Breast epithelium (tissue), 4 donors: ENCODE data around the gene SORBS1. TPM values are rescaled to one million over a fixed set of nuclear protein-coding genes. Genes with fewer than 3 reads are reported as not detected.

ENCODE experiments used
- DNase-seq, 2 donors: peaks; one replicate each; pipeline ENCODE4 v3.0.0-alpha.2; 2019; ENCODE audit warnings: low spot score in 2 of 2
- H3K27ac ChIP-seq, 2 donors: fragments of 200-600 bp; sonication (generic) in 1 of 2; one replicate each; pipeline ENCODE4 v1.5.1; 2016 to 2019; ENCODE audit warnings: mild to moderate bottlenecking in 1 of 2
- H3K27me3 ChIP-seq, 2 donors: fragments of 200-600 bp; sonication (generic) in 1 of 2; one replicate each; pipeline versions ENCODE4 v1.5.1 to v1.6.0; 2017 to 2019; ENCODE audit warnings: control low read depth in 1 of 2, mild to moderate bottlenecking in 1 of 2
- H3K36me3 ChIP-seq: fragments of 200-600 bp; one replicate; pipeline ENCODE4 v1.5.1; 2019
- H3K4me1 ChIP-seq, 2 donors: fragments of 200-600 bp; sonication (generic); one replicate each; pipeline ENCODE4 v1.5.1; 2016 to 2019; ENCODE audit warnings: control low read depth in 1 of 2
- H3K4me3 ChIP-seq, 3 donors: fragments of 200-600 bp; sonication (generic); 1 replicate in 2 of 3; 2 replicates in 1 of 3; pipeline ENCODE4 v1.5.1; 2016 to 2019; ENCODE audit warnings: mild to moderate bottlenecking in 3 of 3, moderate library complexity in 2 of 3
- H3K9me3 ChIP-seq, 2 donors: fragments of 200-600 bp; sonication (generic) in 1 of 2; one replicate each; pipeline ENCODE4 v1.5.1; 2016 to 2019; ENCODE audit warnings: control low read depth in 1 of 2
- POLR2A ChIP-seq: fragments of 450-650 bp; IDR thresholded peaks from one replicate; pipeline ENCODE4 v1.6.1; 2016; ENCODE audit warnings: antibody characterized with exemption, mild to moderate bottlenecking, moderate library complexity
- POLR2AphosphoS5 ChIP-seq, 3 donors: sonication (generic); formaldehyde crosslinking; IDR thresholded peaks; one replicate each; pipeline ENCODE4 v1.6.1; 2017; ENCODE audit warnings: antibody characterized with exemption in 3 of 3
- intact Hi-C: fragments of 100-400 bp; cut with DNase I; formaldehyde crosslinking; loops from one replicate; pipeline ENCODE4 v1.15.1; 2023; ENCODE audit warnings: low total_unique reads
- total RNA-seq, 3 donors: library from RNA; depleted of rRNA; stranded (reverse); fragments of >200 nt; gene quantifications; one replicate each; pipeline ENCODE4 v1.1.0, GENCODE V29; 2016
- TF ChIP-seq, protein P1 (sequence below), 3 donors: fragments of 450-650 bp; IDR thresholded peaks; one replicate each; pipeline ENCODE4 v1.5.1; 2016 to 2017; ENCODE audit warnings: antibody characterized with exemption in 3 of 3, mild to moderate bottlenecking in 3 of 3, moderate library complexity in 3 of 3

The SORBS1 gene
- total RNA-seq, 3 donors from 2014 or later, result 156 to 455 (median 200) TPM

DNA sequence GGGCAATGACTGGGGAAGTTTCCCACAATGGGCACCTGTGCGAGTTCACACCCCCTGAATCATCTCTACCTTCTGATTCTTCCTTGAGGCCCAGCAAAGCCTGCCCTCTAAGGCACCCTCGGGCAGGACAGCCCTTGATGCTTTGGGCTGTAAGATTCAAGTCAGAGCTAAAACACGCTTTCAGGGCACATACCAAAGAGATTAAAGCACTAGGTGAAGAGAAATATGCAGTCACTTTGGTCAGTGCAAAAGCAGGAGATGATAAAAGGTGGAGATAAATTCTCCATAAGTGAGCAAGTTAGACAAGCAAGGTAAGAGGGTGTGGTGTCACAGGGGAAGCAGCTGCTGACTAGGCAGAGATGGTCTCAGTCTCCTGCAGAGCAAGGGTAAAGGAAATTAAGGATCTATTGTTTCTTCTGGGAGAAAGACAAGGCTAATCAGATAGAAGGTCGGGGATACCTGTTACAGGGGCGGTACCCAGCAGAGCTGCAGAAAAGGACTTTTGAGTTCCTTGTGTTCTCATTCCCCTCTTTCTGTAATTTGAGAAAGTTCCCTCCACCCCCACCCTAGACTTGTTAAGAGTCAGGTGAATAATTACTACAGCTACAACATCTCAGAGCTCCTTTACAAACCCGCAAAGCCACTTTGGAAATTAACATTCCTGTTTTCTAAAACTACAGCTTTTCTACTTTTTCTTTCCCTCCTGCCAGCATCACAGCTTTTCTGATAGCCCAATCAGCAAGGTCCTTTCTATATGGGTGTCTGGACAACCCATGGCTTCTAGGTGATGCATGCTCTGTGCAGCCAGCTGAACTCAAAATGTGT lies 296.7 kb downstream of the SORBS1 start:
- Histone ChIP-seq H3K27me3 (no peaks in the 10 kb centered on the region), H3K27ac (peak overlapping the region in 1 of 2 donors; percentile 38), H3K4me1 (peaks cover 8 to 9% of the 10 kb centered on the region in 2 donors), H3K36me3 (no peaks in the 10 kb centered on the region), H3K9me3 (no peaks in the 10 kb centered on the region), H3K4me3 (no peak overlapping the region)
- DNase-seq, result no peak
- intact Hi-C loops, result no loop called here
- TF ChIP-seq POLR2AphosphoS5 (IDR thresholded peaks at IDR 0.05), result no peak
- TF ChIP-seq, protein P1, sequence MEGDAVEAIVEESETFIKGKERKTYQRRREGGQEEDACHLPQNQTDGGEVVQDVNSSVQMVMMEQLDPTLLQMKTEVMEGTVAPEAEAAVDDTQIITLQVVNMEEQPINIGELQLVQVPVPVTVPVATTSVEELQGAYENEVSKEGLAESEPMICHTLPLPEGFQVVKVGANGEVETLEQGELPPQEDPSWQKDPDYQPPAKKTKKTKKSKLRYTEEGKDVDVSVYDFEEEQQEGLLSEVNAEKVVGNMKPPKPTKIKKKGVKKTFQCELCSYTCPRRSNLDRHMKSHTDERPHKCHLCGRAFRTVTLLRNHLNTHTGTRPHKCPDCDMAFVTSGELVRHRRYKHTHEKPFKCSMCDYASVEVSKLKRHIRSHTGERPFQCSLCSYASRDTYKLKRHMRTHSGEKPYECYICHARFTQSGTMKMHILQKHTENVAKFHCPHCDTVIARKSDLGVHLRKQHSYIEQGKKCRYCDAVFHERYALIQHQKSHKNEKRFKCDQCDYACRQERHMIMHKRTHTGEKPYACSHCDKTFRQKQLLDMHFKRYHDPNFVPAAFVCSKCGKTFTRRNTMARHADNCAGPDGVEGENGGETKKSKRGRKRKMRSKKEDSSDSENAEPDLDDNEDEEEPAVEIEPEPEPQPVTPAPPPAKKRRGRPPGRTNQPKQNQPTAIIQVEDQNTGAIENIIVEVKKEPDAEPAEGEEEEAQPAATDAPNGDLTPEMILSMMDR (IDR thresholded peaks at IDR 0.05), result no peak
- TF ChIP-seq POLR2A, result no peak

DNA sequence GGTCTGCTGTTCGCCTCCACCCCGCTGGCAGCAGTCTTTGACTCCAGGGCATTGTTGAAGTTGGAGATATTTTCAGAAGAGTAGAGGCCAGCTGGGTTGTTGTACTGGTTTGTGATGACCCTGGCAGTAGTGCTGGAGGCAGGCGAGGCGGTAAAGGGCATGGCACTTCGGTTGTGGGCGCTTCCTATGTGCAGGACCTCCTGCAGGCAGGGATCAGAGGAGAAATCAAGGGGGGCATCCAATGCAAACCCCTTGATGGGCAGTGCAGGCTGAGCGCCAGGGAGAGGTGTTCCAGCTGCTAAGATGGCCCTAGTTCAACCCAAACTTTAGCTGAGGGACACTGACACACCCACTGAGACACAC lies 297.3 kb downstream of the SORBS1 start:
- intact Hi-C loops, result no loop called here
- no peak overlapping the region for H3K4me3 ChIP-seq
- H3K9me3 ChIP-seq, result no peaks in the 10 kb centered on the region
- no peak overlapping the region for H3K27ac ChIP-seq
- H3K4me1 ChIP-seq, result peaks cover 7 to 8% of the 10 kb centered on the region in 2 donors
- TF ChIP-seq POLR2A, result no peak
- TF ChIP-seq, protein P1 (IDR thresholded peaks at IDR 0.05), result no peak
- H3K27me3 ChIP-seq, result no peaks in the 10 kb centered on the region
- DNase-seq, result no peak
- no peaks in the 10 kb centered on the region for H3K36me3 ChIP-seq

DNA sequence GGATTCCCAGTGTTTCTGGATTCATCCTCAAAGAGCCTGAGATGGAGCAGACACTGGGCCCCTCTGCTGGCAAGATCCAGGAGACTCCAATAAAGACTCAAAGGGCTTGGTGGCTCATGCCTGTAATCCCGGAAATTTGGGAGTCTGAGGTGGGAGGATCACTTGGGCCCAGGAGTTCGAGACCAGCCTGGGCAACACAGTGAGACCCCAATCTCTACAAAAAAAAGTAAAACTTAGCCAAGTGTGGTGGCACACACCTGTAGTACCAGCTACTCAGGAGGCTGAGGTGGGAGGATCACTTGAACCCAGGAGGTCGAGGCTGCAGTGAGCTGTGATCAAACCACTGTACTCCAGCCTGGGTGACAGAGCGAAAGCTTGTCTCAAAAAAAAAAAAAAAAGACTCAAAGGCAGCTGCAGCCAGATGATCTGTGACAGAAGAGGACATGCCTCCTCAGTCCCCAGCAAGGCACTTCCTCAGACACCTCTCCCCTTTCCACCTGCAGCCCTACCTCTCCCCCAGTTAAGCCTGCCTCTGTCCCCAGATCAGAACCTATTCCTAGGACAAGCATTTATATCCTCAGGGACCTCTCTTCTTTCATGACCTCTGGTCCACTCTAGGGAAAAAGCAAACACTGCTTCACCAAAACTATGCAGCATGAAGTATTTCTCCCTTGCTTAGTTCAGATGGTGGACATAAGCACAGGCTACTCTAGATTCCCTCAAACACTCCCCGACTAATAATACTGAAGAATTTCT lies 298.2 kb downstream of the SORBS1 start:
- H3K36me3 ChIP-seq, result no peaks in the 10 kb centered on the region
- H3K9me3 ChIP-seq, result no peaks in the 10 kb centered on the region
- DNase-seq, result no peak
- H3K27me3 ChIP-seq, result no peaks in the 10 kb centered on the region
- intact Hi-C loops, result no loop called here
- no peak overlapping the region for H3K27ac ChIP-seq
- TF ChIP-seq, protein P1 (IDR thresholded peaks at IDR 0.05), result no peak
- no peak for TF ChIP-seq POLR2AphosphoS5 (IDR thresholded peaks at IDR 0.05)
- TF ChIP-seq POLR2A, result no peak
- H3K4me3 ChIP-seq, result no peak overlapping the region
- peaks cover 0 to 1% of the 10 kb centered on the region in 2 donors for H3K4me1 ChIP-seq

DNA sequence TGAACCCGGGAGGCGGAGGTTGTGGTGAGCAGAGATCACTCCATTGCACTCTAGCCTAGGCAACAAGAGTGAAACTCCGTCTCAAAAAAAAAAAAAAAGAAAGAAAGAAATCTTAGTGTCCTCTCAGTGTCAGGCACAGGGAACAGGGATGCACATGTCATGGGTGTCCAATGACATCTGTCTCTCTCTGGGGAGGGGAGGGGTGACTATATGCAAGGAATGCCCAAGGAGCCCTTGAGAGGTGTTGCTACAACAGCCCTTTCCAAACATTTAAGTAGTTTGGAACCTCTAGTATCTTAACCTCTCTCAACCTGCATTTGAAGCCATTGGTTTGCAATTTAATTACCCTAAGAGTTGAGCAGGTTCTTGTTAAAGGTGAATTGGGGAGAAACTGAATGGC lies 299.2 kb downstream of the SORBS1 start:
- H3K27ac ChIP-seq, result no peak overlapping the region

More for the DNA sequence above, 299.2 kb downstream of the SORBS1 start:
- Histone ChIP-seq H3K9me3 (no peaks in the 10 kb centered on the region), H3K27me3 (no peaks in the 10 kb centered on the region), H3K4me3 (no peak overlapping the region), H3K36me3 (no peaks in the 10 kb centered on the region), H3K4me1 (no peaks in the 10 kb centered on the region)
- intact Hi-C loops, result no loop called here
- DNase-seq, result no peak
- TF ChIP-seq POLR2A (no peak), POLR2AphosphoS5 (IDR thresholded peaks at IDR 0.05) (no peak)
- TF ChIP-seq, protein P1 (IDR thresholded peaks at IDR 0.05), result no peak

Other genes starting within 250 kb of the SORBS1 start
- gene ALDH18A1, start 95.3 kb upstream of the SORBS1 start, total RNA-seq, result 10 to 100 TPM; 18.6 to 47.2 (median 38.2) TPM
- 10 to 100 TPM; 21.4 to 39.4 (median 38.0) TPM for gene TCTN3, start 132.6 kb upstream of the SORBS1 start, total RNA-seq
- 10 to 100 TPM; 17.4 to 26.9 (median 18.4) TPM for gene ENTPD1, start 194.8 kb upstream of the SORBS1 start, total RNA-seq